GM18505 (cell line): Measurements from ENCODE around the gene SLC16A7.

Experiments used
- ATAC-seq: cut with Tn5 transposase; IDR thresholded peaks from one replicate; pipeline ENCODE4 v1.9.1; 2021; ENCODE audit not compliant: unreplicated experiment
- POLR2A ChIP-seq: IDR thresholded peaks from 4 replicates; pipeline ENCODE4 v1.6.1; 2011; ENCODE audit warnings: borderline replicate concordance; ENCODE audit not compliant: insufficient read depth, insufficient read length; ENCODE audit errors: extremely low read depth

SLC16A7 gene, protein sequence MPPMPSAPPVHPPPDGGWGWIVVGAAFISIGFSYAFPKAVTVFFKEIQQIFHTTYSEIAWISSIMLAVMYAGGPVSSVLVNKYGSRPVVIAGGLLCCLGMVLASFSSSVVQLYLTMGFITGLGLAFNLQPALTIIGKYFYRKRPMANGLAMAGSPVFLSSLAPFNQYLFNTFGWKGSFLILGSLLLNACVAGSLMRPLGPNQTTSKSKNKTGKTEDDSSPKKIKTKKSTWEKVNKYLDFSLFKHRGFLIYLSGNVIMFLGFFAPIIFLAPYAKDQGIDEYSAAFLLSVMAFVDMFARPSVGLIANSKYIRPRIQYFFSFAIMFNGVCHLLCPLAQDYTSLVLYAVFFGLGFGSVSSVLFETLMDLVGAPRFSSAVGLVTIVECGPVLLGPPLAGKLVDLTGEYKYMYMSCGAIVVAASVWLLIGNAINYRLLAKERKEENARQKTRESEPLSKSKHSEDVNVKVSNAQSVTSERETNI

DNA sequence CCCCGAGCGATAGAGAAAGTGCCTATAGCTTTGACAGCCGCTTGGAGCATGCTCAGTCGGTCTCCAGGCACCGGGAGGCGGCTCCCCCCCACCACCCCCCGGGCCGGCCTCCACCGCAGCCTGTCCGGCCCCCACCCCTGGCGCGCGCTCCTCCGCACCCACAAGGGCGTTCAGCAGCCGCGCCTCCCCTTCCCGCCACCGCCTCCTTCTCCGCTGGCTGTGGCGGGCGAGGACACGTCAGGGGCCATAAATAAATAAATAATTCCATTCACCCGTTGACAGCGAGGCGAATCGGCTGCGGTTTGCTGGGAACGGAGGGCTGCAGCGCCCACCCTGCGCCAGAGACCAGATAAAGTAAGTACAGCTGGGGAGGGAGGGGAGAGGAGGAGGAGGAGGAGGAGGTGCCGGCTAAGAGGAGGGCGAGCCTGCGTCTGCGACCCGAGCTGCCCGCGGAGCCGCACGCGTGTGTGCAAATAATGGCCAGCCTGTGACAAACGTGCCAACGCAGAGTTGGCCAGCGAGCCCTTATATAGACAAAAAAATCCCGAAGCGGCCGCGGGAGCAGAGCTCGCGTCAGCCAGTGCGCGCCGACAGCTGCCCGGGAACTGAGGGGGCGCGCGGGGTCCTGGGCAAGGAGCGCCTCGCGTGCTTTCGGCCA lies at the start of gene SLC16A7:
Gene SLC16A7 (plus strand): TSS at position 147 of the 658 bp plus-strand sequence. CDS start 108,773 bp downstream, outside the sequence.
- no peak for TF ChIP-seq POLR2A
- ATAC-seq, result peak; percentile 66

DNA sequence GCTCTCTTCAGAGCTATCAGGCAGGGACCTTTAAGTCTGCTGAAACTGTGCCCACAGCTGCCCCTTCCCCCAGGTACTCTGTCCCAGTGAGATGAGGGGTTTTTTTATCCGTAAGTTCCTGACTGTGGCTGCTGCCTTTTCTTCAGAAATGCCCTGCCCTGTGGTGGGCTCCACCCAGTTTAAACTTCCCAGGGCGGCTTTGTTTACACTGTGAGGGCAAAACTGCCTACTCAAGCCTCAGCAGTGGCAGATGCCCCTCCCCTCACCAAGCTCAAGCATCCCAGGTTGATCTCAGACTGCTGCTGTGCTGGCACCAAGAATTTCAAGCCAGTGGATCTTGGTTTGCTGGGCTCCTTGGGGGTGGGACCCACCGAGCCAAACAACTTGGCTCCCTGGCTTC lies 46.9 kb upstream of the SLC16A7 start:
- ATAC-seq, result no peak
- TF ChIP-seq POLR2A, result no peak

DNA sequence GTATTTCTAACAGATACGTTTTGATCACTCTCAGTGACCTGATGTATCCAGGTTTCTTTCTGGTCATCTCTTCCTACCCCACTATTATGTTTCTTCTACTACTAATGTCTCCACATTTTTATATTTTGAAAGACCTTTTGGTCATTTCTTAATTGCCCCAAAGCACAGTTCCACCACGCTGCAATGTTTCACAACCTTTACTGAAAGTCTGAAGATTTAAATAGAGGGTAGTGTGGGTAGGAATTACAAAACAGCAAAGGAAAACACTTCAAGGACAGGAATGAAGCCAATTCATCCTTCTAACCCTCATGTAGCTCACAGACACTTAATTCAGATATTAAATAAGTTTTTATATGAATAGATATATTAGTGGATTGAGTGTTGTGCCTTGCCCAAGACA lies 36.1 kb upstream of the SLC16A7 start:
- TF ChIP-seq POLR2A, result no peak
- ATAC-seq, result no peak

DNA sequence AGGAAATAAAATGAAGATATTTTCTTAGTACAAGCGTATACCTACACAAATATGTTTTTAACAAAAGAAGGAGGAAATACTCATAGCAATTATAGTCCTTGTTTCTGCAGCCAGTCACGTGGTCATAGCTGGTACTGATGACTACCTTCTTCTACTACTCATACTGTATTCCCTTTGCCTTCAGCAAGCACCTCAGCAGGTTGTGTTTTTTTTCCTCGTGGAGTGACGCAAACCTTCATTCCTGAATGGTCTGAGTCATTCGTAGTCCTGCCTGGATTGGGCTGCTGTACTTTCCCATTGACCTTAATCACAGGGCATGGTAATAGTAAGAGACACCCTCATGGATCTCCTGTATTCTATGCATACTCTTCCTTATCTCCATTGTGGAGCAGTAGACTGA lies 25.7 kb upstream of the SLC16A7 start:
- ATAC-seq, result no peak
- TF ChIP-seq POLR2A, result no peak

DNA sequence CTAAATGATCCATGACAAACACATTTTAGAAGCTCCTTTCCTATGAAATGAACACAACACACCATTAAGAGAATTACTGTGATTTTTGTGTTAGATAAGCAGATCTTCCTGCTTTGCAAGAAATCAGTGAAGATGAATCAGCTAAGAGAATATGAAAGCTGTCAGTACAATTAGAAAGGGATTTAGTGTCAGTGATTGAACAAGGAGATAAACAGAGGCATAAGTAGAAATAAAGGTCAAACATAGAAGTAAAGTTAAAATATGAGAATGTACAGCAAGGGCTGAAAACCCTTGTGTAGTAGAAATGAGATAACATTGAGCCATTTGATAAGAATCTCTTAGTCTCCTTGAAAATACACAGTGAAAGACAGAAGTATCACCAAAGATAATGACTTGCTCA lies 21.4 kb upstream of the SLC16A7 start:
- ATAC-seq, result no peak
- no peak for TF ChIP-seq POLR2A

DNA sequence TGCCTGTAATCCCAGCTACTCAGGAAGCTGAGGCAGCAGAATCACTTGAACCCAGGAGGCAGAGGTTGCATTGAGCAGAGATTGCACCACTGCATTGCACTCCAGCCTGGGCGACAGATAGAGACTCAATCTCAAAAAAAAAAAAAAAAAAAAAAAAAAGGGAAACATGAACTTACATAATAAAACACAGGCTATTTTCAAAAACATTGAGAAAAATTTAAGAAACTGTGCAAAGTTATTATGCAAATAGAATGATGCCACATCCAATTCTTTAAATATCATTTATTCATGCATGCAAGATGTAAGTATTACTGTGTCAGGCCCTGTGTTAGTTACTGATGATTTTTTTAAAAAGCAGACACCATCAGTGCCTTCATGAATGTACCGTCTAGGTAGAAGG lies 20.0 kb upstream of the SLC16A7 start:
- ATAC-seq, result no peak
- TF ChIP-seq POLR2A, result no peak

DNA sequence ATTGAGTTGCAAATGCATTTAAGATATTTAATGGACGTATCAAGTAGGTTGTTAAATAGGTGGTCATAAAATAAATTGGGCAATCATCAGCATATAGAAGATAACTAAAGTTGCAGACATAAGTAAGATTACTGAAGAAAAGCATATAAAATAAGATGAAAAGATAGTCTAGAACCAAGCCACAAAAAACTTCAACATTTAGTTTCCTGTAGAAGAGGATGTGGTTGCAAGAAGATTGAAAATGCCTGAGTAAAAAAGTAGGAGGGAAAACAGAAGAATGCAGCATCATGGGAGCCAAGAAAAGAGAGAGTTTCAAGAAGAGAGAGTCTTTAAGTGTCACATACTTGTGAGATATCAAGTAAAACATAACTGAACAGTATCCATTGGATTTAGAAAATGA lies 17.6 kb upstream of the SLC16A7 start:
- TF ChIP-seq POLR2A, result no peak
- ATAC-seq, result no peak

DNA sequence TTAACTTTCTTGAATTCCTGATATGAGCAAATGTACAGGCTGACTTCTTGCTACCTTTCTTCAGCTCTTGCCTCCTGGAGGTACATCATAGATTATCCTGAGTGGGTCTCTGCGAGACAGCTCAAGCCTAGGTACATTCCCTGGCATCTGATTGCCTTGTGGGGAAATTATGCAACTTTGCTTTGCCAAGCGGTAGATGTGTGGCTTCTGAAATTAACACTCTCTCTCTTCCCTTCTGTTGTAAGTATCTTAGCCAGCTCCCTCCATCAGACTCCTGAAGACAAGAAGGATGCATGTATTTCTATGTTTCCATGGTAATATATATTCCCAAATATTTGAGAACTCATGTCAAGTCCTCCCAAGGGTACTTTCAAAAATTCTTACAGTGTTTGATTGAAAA lies 16.2 kb upstream of the SLC16A7 start:
- no peak for ATAC-seq

DNA sequence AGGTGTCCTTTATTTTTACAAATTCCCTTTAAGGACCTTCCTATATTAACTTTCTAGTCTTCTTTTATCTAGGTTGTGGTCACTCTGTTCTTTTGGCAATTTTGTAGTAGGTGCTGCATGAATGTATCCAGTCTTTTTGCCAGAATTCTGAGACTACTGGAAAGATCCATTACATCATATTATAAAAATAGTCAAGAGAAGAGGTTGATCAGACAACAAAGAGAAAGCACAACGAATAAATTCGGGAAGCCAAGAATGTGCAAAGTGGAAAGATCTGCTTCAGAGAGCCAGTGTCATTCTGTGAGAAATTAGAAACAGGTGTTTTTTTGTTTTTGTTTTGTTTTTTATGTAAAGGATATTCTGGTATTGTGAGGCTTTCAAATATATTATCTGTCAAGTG lies 15.8 kb upstream of the SLC16A7 start:
- ATAC-seq, result no peak
- no peak for TF ChIP-seq POLR2A

More for the DNA sequence above, 16.2 kb upstream of the SLC16A7 start:
- TF ChIP-seq POLR2A, result no peak

DNA sequence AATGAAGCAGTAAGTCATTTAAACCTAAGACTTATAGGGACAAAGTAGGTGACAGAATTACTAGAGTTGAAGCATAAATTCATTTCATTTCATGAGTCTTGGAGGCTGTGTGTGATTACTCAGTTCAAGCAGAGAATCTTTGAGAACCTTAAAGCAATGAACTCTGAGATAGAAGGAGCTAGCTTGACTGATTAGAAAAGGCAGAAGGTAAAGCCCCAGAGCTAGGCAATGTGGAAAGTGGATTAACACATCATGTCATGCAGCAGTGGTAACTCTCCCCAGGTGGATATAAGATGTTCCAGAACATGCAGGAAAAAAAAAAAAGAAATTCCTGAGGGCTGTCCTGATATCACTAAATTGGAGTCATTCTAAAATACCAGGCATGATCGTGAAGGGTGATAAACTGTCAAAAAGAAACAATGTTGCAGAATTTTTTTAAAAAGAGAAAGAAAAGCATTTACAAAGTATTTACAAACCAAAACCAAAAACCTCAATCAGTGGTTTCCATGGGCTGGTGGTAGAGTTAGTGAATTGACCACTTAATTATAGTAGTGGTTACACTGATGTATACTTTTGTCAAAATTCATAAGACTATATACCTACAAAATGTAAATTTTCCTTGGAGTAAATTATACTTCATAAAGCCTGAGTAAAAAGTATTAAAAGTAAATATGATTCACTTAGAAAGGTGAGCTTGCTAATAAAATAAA lies 12.7 kb upstream of the SLC16A7 start:
- ATAC-seq, result no peak
- no peak for TF ChIP-seq POLR2A

DNA sequence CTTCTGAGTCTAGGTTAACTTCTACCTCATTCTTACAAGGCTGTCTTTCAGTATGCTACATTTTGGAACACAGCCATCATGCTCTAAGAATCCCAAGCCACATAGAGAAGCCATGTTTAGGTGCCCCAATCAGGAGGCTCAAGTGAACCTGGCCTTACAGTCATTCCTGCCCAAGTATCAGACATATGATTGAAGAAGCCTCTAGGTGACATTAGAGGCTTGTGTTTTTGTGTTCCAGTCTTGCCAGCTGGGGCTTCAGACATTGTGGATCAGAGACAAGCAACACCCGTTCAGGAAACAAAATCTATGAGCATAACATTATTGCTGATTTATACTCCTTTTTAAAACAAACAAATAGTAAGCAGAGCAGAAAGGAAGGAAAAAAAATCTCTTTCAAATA lies 8.1 kb upstream of the SLC16A7 start:
- no peak for ATAC-seq
- no peak for TF ChIP-seq POLR2A

DNA sequence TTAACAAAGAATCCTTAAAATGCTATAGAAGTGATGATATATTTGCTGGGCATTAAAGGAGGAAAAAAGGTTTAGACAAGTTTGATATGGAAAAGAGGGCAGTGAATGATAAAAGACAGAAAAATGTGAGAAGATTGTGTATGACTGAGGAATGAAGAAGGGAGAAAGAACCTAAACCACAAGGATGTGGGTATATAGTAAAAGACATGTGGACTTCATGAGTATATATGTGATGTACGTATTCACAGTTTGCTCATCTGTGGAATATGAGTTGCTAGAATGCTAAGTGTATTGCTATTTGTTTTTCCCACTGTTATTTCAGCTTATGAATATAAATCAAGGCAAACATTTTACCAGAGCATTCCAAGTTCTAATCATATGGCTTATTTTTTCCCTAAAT lies 2.1 kb upstream of the SLC16A7 start:
- no peak for TF ChIP-seq POLR2A
- ATAC-seq, result no peak

DNA sequence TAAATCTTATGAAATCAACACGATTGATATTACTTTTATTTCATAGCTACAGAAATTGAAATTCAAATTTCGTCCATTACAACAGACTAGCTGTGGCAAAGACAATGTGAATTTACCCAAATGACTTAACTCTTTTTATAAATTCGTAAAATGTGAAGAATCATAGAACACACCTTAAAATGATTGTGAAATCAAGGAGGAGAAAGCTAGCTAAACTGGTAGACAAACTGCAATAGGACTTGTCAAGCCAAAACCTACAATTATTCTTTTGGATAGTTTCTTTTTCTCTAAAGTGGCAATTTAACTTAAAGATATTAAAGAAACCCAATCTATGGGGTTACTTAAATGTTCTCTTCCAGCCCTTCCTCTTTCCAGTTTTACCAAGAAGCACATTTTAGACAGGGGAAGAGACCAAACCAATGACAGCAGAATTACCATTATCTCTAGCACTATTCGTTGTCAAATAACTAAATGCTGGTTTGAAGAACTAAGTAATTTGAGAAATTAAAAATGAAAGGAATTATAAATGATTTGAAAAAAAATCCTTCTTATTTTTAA lies 807 bp upstream of the SLC16A7 start:
- TF ChIP-seq POLR2A, result no peak
- ATAC-seq, result no peak

DNA sequence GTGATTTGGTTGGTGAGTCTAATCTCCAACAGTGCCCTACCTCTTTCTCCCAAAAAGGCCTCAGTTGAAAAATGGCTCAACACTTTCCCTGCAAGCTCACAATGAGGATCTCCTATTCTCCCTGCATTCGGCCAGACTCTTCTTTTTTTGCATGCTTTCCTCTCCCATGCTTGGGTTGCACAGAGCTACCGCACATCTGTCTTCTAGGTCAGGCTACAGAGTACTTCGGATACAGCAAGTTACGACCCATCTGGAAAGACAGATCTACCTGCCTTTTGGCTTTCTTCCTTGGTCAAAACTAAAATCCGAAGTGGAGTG lies 305 bp upstream of the SLC16A7 start:
- TF ChIP-seq POLR2A, result no peak
- no peak for ATAC-seq

DNA sequence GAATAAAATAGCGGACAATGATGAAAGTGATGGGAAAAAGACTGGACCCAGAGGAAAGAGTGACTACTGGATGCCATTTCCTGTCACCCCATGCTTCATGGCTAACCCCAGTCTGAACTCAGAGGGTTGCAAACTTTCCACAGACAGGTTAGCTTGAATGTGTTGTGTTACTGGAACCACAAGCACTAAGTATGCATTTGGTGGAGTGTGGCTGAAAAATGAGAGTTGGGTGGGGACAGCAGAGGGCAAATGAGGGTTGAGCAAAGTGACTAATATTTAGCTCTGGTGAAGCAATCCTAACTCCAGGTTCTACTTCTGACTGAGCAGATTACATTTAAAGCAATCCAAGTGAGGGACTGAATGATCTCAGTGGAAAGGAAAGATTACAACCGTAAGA lies 1.6 kb downstream of the SLC16A7 start:
- peak; percentile 34 for ATAC-seq
- TF ChIP-seq POLR2A, result no peak
